Prostate gland (tissue), 2 donors: ENCODE results near the gene EFNB3.

Experiments used
- CTCF ChIP-seq, 4 experiments: fragments of 200-600 bp in 2 of 4; fragments of 450-650 bp in 2 of 4; sonication (generic) in 2 of 4; IDR thresholded peaks; 1 replicate in 3 of 4; 2 replicates in 1 of 4; pipeline ENCODE4 v1.5.1; 2016 to 2019; ENCODE audit warnings: antibody characterized with exemption in 4 of 4, mild to moderate bottlenecking in 2 of 4, moderate library complexity in 2 of 4
- POLR2A ChIP-seq: fragments of 450-650 bp; IDR thresholded peaks from one replicate; pipeline ENCODE4 v1.6.1; 2016; ENCODE audit warnings: antibody characterized with exemption, mild to moderate bottlenecking

GRCh38 chr17:7713782-7714181 is 8.8 kb downstream of the EFNB3 start:
- TF ChIP-seq CTCF (IDR thresholded peaks at IDR 0.05) (no peak), POLR2A (no peak)
